DOHH2 (cell line): ENCODE data around the gene GGA1.

Source experiments
- CTCF ChIP-seq: fragments of 200-600 bp; sonication (generic); IDR thresholded peaks from one replicate; pipeline ENCODE4 v1.5.1; 2014; ENCODE audit warnings: antibody characterized with exemption, mild to moderate bottlenecking, low read depth, low read length; ENCODE audit not compliant: poor library complexity, severe bottlenecking
- EZH2phosphoT487 ChIP-seq: fragments of 200-600 bp; sonication (generic); IDR thresholded peaks from 2 replicates; pipeline ENCODE4 v1.6.1; 2017; ENCODE audit warnings: borderline replicate concordance, mild to moderate bottlenecking, antibody characterized with exemption, low read length, moderate library complexity, mixed read lengths

GRCh38 chr22:37566903-37567798, 41.5 kb upstream of the GGA1 start:
- TF ChIP-seq CTCF (peak; percentile 98), EZH2phosphoT487 (no peak)
